ENCODE results near the gene PKN1. TPM values are rescaled to one million over a fixed set of nuclear protein-coding genes. Genes with fewer than 3 reads are reported as not detected.

PKN1 gene
- total RNA-seq, 1 experiment from 2014 or later = 205 TPM

DNA sequence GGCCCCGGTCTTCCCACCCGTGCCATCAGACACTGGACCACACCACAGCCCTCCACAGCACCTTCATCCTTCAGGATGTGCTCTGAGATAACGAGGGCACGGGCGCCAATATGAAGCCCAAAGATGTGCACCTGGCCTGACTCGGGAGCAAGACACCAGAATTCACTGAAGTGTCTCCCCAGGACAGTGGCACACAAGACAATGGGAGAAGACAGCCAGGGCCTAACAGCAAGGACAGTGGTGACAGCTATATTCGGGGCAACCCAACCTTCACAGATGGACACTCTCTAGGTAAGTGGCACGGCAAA is 21.2 kb upstream of the PKN1 start:
- ChIA-PET POLR2A (no interaction called here), CTCF (no interaction called here)
- intact Hi-C loops (cut with micrococcal nuclease; ENCODE audit: unreplicated experiment) (no loop called here), in situ Hi-C loops (cut with HindIII; ENCODE audit: low pct_unique_long_range_greater_than_20kb, low sequenced_read_pairs) (no loop called here)
- no peak overlapping the region for H3K27ac ChIP-seq (ENCODE audit: low read length)
- no peaks in the 10 kb centered on the region for H3K27me3 ChIP-seq (ENCODE audit: control insufficient read depth, insufficient read depth, low read length)
- peaks cover 28% of the 10 kb centered on the region for H3K4me1 ChIP-seq (ENCODE audit: control insufficient read depth, insufficient read depth, low read length)
- DNase-seq (ENCODE audit: low read depth, low spot score) = no peak
- no peak overlapping the region for H3K4me3 ChIP-seq (ENCODE audit: low read depth in 2 of 2, low read length in 2 of 2)
- H3K9me3 ChIP-seq (ENCODE audit: control insufficient read depth, insufficient read depth, low read depth, low read length) = no peaks in the 10 kb centered on the region
- BruUV-seq (replicated peaks) = no TSS peak
- ATAC-seq = no peak
- H3K36me3 ChIP-seq (ENCODE audit: control insufficient read depth, insufficient read depth, low read length) = peaks cover 5% of the 10 kb centered on the region
- TF ChIP-seq SIN3A (IDR thresholded peaks at IDR 0.05; ENCODE audit: borderline replicate concordance, insufficient read depth, low read depth, low read length) = no peak
- TF ChIP-seq, protein P1, sequence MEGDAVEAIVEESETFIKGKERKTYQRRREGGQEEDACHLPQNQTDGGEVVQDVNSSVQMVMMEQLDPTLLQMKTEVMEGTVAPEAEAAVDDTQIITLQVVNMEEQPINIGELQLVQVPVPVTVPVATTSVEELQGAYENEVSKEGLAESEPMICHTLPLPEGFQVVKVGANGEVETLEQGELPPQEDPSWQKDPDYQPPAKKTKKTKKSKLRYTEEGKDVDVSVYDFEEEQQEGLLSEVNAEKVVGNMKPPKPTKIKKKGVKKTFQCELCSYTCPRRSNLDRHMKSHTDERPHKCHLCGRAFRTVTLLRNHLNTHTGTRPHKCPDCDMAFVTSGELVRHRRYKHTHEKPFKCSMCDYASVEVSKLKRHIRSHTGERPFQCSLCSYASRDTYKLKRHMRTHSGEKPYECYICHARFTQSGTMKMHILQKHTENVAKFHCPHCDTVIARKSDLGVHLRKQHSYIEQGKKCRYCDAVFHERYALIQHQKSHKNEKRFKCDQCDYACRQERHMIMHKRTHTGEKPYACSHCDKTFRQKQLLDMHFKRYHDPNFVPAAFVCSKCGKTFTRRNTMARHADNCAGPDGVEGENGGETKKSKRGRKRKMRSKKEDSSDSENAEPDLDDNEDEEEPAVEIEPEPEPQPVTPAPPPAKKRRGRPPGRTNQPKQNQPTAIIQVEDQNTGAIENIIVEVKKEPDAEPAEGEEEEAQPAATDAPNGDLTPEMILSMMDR (IDR thresholded peaks at IDR 0.05) = no peak
- TF ChIP-seq TCF7L2 (IDR thresholded peaks at IDR 0.05; ENCODE audit: low read depth, low read length) = no peak
- TF ChIP-seq POLR2AphosphoS5 (IDR thresholded peaks at IDR 0.05; ENCODE audit: low read depth, low read length) = no peak
- TF ChIP-seq, protein P2, sequence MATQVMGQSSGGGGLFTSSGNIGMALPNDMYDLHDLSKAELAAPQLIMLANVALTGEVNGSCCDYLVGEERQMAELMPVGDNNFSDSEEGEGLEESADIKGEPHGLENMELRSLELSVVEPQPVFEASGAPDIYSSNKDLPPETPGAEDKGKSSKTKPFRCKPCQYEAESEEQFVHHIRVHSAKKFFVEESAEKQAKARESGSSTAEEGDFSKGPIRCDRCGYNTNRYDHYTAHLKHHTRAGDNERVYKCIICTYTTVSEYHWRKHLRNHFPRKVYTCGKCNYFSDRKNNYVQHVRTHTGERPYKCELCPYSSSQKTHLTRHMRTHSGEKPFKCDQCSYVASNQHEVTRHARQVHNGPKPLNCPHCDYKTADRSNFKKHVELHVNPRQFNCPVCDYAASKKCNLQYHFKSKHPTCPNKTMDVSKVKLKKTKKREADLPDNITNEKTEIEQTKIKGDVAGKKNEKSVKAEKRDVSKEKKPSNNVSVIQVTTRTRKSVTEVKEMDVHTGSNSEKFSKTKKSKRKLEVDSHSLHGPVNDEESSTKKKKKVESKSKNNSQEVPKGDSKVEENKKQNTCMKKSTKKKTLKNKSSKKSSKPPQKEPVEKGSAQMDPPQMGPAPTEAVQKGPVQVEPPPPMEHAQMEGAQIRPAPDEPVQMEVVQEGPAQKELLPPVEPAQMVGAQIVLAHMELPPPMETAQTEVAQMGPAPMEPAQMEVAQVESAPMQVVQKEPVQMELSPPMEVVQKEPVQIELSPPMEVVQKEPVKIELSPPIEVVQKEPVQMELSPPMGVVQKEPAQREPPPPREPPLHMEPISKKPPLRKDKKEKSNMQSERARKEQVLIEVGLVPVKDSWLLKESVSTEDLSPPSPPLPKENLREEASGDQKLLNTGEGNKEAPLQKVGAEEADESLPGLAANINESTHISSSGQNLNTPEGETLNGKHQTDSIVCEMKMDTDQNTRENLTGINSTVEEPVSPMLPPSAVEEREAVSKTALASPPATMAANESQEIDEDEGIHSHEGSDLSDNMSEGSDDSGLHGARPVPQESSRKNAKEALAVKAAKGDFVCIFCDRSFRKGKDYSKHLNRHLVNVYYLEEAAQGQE (IDR thresholded peaks at IDR 0.05; ENCODE audit: insufficient read depth in 1 of 2, low read depth in 2 of 2, low read length in 1 of 2) = no peak

DNA sequence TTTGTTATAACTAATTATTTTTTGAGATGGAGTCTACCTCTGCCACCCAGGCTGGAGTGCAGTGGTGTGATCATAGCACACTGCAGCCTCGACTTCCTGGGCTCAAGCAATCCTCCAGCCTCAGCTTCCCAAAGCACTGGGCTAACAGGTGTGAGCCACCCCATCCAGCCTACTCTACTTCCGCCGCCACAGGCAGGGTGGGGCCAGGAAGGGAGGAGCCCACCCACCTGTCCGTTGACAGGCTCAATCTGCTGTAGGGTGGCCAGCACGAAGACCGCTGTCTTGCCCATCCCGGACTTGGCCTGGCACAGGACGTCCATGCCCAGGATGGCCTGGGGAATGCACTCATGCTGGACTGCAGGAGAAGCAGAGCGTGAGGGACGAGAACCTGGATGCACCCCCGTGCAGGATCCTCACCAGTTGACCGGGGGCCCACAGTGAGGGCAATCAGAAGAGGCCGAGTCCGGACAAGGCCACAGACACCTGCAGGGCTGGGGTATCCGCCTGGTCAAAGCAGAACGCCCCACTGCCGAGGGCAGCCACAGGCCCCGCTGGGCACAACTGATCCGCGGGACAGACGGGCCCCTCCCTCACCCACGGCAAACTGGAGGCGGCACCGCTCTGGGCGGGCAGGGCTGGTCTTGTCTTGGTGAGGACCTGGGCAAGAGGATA is 20.6 kb upstream of the PKN1 start:
- Histone ChIP-seq H3K27me3 (ENCODE audit: control insufficient read depth, insufficient read depth, low read length) (no peaks in the 10 kb centered on the region), H3K9me3 (ENCODE audit: control insufficient read depth, insufficient read depth, low read depth, low read length) (no peaks in the 10 kb centered on the region), H3K36me3 (ENCODE audit: control insufficient read depth, insufficient read depth, low read length) (peaks cover 5% of the 10 kb centered on the region), H3K4me1 (ENCODE audit: control insufficient read depth, insufficient read depth, low read length) (peaks cover 31% of the 10 kb centered on the region), H3K27ac (ENCODE audit: low read length) (no peak overlapping the region), H3K4me3 (ENCODE audit: low read depth in 2 of 2, low read length in 2 of 2) (no peak overlapping the region)
- intact Hi-C loops (cut with micrococcal nuclease; ENCODE audit: unreplicated experiment) = no loop called here
- BruUV-seq (replicated peaks) = no TSS peak
- ChIA-PET POLR2A (interaction anchor here (0.7 kb wide), 1 partner anchor 276 kb away, joined by 3 read pairs; no protein-coding TSS in a partner anchor), CTCF (no interaction called here)
- no peak for ATAC-seq
- no peak for DNase-seq (ENCODE audit: low read depth, low spot score)
- in situ Hi-C loops (cut with HindIII; ENCODE audit: low pct_unique_long_range_greater_than_20kb, low sequenced_read_pairs) = no loop called here
- TF ChIP-seq, protein P2 (IDR thresholded peaks at IDR 0.05; ENCODE audit: insufficient read depth in 1 of 2, low read depth in 2 of 2, low read length in 1 of 2) = no peak
- TF ChIP-seq POLR2AphosphoS5 (IDR thresholded peaks at IDR 0.05; ENCODE audit: low read depth, low read length) = no peak
- no peak for TF ChIP-seq TCF7L2 (IDR thresholded peaks at IDR 0.05; ENCODE audit: low read depth, low read length)
- TF ChIP-seq, protein P1 (IDR thresholded peaks at IDR 0.05) = no peak
- no peak for TF ChIP-seq SIN3A (IDR thresholded peaks at IDR 0.05; ENCODE audit: borderline replicate concordance, insufficient read depth, low read depth, low read length)
